ENCODE results near the gene TIGD1.

DNA sequence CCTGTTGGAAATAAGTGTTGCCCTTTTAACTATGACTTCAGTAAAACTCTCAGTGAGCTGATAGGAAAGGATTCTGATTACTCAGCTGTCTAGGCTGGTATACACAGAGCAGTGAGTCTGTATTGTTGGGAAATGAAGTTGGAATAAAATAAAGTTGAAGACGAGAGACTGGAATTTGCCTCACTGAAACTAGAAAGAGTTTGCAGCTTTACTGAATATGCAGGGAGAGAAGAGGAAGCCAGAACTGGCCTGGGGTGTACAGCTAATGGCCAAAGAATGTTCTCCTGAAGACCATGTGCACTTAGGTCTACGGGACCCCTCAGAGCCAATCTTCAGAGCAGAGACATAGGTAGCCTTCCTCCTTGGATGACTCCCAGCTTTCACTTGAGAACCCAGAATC lies 26.6 kb upstream of the TIGD1 start:
- no peak for TF ChIP-seq GATA2 (IDR thresholded peaks at IDR 0.05; ENCODE audit: low read depth, low read length)
- TF ChIP-seq GATA3 (IDR thresholded peaks at IDR 0.05; ENCODE audit: low read depth, low read length): no peak
